Pancreas (tissue), 10 donors: Measurements from ENCODE around the gene EPN2. TPM values are rescaled to one million over a fixed set of nuclear protein-coding genes. Genes with fewer than 3 reads are reported as not detected.
A peak's percentile ranks its signal among the peaks of the same experiment; 100 is the strongest.

Experiments
- ATAC-seq, 4 donors: fragments of 200-7000 bp; cut with Tn5 transposase; one replicate each; pipeline versions ENCODE4 v1.8.0 to v1.9.1; 2020; ENCODE audit warnings: mild to moderate bottlenecking in 4 of 4, moderate library complexity in 4 of 4
- DNase-seq, 6 donors: peaks; one replicate each; pipeline ENCODE4 v3.0.0-alpha.2; 2020
- FAIRE-seq: peaks from 2 replicates; lab custom pipeline; 2012; peaks lifted over from hg19 to GRCh38; lab: Jason Lieb, UNC
- H3K27ac ChIP-seq, 4 donors: fragments of 200-600 bp; sonication (generic); 1 replicate in 3 of 4; 2 replicates in 1 of 4; pipeline versions ENCODE4 v1.5.0 to v1.8.0; 2020
- H3K27me3 ChIP-seq, 4 donors: fragments of 200-600 bp; one replicate each; pipeline ENCODE4 v1.8.0; 2021
- H3K36me3 ChIP-seq, 3 donors: fragments of 200-600 bp; sonication (generic) in 1 of 3; one replicate each; pipeline versions ENCODE4 v1.5.0 to v1.8.0; 2020 to 2021
- H3K4me1 ChIP-seq, 3 donors: fragments of 200-600 bp; one replicate each; pipeline ENCODE4 v1.8.0; 2021
- H3K4me3 ChIP-seq, 4 donors: fragments of 200-600 bp; sonication (generic) in 2 of 4; one replicate each; pipeline versions ENCODE4 v1.5.0 to v1.8.0; 2020 to 2021
- H3K9me3 ChIP-seq, 4 donors: fragments of 200-600 bp; one replicate each; pipeline ENCODE4 v1.8.0; 2021
- WGBS, 2 donors: extraction: QIAGEN DNeasy Blood & Tissue Kit; methylation state at CpG; one replicate each; pipeline ENCODE4 v1.1.7; 2013; 5-methylcytosine and 5-hydroxymethylcytosine counted together
- intact Hi-C, 3 donors: fragments of 100-400 bp; cut with DNase I; formaldehyde crosslinking; loops; one replicate each; pipeline versions ENCODE4 v1.11.1 to v1.14.2; 2022
- polyA plus RNA-seq, 2 donors: library from polyadenylated mRNA; stranded (reverse); fragments of 200-250 nt; gene quantifications; one replicate each; pipeline ENCODE4 v1.2.3, GENCODE V29; 2013
- total RNA-seq, 6 donors: library from RNA; stranded (reverse); fragmentation: NEBNext Ultra II Directional in 4 of 6; extraction: Animal tissue kit (Norgen Biotek cat#: 25700) in 4 of 6; gene quantifications; one replicate each; pipeline versions ENCODE4 v1.2.1 to v1.2.4, GENCODE V29; 2021 to 2023
- TF ChIP-seq, protein P1 (sequence below), 4 donors: fragments of 200-600 bp; sonication (generic) in 3 of 4; IDR thresholded peaks; one replicate each; pipeline versions ENCODE4 v1.5.0 to v1.8.0; 2021; ENCODE audit warnings: antibody characterized with exemption in 4 of 4
- donor health status: healthy with polysubstance abuse.
- donor health status: DM: no; HTN: no; CAD: no; lungs with moderate emphysema.
- donor health status: DM: no; HTN: no; CAD: no.
- donor health status: control.
- donor health status: control.
- donor health status: Bipolar disorder and iron deficiency.
- donor health status: DM: yes; HTN: yes; CAD: no.
- donor health status: DM: no; HTN: no; CAD: no.
- donor health status: DM: no; HTN: no; CAD: no.
- donor health status: DM: yes; HTN: yes; CAD: no.

EPN2 gene
- total and polyA plus RNA-seq, 8 donors = 13.4 to 29.4 (median 15.7) TPM

DNA sequence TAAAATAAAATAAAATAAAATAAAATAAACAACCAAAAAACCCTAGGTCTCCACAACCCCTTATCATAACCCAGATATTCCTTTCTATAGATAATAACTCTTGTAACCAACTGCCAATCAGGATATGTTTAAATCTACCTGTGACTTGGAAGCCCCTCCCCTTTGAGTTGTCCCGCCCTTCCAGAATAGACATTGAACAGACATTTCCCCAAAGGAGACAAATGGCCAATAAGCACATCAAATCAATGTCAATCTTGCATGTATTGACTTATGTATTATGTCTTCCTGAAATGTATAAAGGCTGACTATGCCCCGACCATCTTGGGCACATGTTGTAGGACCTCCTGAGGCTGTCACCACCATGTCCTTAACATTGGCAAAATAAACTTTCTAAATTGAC is 139.6 kb downstream of the EPN2 start:
- FAIRE-seq (no peak), DNase-seq (no peak), ATAC-seq (no peak)
- Histone ChIP-seq H3K9me3 (no peaks in the 10 kb centered on the region), H3K4me3 (peak overlapping the region in 3 of 4 donors; percentile 70 to 94 (median 71)), H3K27ac (peak overlapping the region; percentile 89 to 96 (median 92)), H3K4me1 (peaks cover 4 to 7% (median 6%) of the 10 kb centered on the region in 3 donors), H3K27me3 (no peaks in the 10 kb centered on the region), H3K36me3 (peaks cover 0 to 14% (median 12%) of the 10 kb centered on the region in 3 donors)
- intact Hi-C loops = no loop called here
- TF ChIP-seq, protein P1, sequence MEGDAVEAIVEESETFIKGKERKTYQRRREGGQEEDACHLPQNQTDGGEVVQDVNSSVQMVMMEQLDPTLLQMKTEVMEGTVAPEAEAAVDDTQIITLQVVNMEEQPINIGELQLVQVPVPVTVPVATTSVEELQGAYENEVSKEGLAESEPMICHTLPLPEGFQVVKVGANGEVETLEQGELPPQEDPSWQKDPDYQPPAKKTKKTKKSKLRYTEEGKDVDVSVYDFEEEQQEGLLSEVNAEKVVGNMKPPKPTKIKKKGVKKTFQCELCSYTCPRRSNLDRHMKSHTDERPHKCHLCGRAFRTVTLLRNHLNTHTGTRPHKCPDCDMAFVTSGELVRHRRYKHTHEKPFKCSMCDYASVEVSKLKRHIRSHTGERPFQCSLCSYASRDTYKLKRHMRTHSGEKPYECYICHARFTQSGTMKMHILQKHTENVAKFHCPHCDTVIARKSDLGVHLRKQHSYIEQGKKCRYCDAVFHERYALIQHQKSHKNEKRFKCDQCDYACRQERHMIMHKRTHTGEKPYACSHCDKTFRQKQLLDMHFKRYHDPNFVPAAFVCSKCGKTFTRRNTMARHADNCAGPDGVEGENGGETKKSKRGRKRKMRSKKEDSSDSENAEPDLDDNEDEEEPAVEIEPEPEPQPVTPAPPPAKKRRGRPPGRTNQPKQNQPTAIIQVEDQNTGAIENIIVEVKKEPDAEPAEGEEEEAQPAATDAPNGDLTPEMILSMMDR (IDR thresholded peaks at IDR 0.05) = no peak
- 16 to 17% methylated on average over 2 of the region's 2 CpGs for WGBS, 2 donors

DNA sequence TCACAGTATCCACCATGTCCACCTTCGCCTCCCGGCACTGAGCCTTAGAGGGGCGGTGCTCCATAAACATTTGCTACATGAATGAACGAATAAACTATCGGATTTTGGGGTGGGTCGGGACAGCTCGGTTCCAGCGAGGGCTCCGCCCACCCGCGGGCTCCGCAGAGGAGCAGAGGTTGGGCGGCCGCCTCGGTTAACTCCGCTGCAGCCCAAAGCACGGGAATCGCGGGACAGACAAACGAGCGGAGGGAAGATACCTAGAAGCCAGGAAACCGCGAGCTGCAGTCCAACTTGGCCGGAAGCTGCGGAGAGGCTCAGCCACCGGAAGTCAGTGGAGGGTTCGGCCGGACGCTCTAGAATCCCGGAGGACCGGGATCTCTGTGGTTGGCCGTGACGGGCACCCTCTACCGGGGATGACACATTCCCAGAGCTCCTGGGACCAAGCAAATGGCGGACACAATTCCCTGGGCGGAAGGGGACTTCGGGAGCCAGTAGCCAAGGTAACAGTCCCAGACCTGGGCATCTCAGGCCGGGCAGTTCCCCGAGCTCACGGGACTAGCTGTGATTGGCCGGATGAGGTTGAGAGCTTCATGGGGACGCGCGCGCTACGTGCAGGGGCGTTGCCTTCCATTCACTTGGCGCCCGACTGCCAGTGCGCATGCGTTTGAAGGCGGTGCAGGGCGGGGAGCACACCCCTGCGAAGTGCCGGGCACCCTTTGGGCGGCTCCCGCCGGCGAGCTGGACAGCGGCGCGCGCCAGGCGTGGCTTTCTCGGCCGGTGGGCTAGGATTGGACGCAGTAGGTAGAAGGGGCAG is 140.6 kb downstream of the EPN2 start:
- DNase-seq (peak; percentile 97 to 100 (median 98)), FAIRE-seq (peak; percentile 92), ATAC-seq (peak; percentile 89 to 96 (median 91))
- peaks cover 4 to 7% (median 6%) of the 10 kb centered on the region in 3 donors for H3K4me1 ChIP-seq
- intact Hi-C loops = no loop called here
- H3K27ac ChIP-seq = peak overlapping the region; percentile 89 to 96 (median 92)
- WGBS, 2 donors = 0 to 1% methylated on average over 67 of the region's 67 CpGs
- no peaks in the 10 kb centered on the region for H3K9me3 ChIP-seq
- no peaks in the 10 kb centered on the region for H3K27me3 ChIP-seq
- TF ChIP-seq, protein P1 (IDR thresholded peaks at IDR 0.05) = no peak
- H3K36me3 ChIP-seq = peaks cover 2 to 16% (median 12%) of the 10 kb centered on the region in 3 donors
- peak overlapping the region; percentile 70 to 94 (median 78) for H3K4me3 ChIP-seq

DNA sequence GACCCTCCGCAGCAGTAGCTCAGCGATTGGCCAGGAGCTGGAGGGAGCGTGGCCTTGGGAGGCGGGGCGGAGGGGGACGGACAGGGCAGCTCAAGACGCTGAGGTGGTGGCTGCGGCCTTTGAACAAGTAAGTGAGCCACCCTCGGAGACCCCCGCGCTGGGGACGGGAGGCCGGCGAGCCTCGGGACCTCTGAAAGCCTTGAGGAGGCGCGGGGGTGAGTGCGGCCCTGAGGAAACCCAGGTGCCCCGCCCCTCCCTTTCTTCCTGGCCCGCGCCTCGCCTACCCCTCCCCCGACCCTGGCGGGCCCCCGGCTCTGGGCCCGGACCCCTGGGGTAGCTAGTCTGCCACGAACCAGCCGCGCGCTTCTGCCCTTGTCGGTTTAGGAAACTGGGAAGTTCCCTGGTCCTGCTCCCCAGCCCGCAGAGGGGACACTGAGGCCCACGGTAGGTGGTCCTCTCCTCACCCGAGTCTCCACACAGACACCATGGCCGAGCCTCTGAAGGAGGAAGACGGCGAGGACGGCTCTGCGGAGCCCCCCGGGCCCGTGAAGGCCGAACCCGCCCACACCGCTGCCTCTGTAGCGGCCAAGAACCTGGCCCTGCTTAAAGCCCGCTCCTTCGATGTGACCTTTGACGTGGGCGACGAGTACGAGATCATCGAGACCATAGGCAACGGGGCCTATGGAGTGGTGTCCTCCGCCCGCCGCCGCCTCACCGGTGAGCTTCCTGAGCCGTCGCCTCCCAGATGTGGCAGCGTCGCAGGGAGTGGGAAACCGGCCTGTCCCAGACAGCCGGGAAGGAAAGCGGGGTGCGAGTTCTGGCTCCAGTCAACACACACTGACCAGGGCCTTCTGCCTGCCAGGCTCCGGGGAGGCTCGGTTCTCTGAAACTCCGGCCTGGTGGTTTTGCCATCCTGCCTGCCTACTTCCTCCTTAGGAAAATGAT is 141.5 kb downstream of the EPN2 start, which contains the start of gene MAPK7:
MAPK7 (plus strand) TSS at position 83 of the 945 bp plus-strand sequence; CDS start at position 486, 403 bp downstream.
- intact Hi-C loops = no loop called here
- FAIRE-seq (no peak), DNase-seq (peak in 2 of 6 donors; percentile 47 to 84), ATAC-seq (peak; percentile 1 to 8 (median 6))
- H3K9me3 ChIP-seq = no peaks in the 10 kb centered on the region
- peaks cover 2 to 16% (median 12%) of the 10 kb centered on the region in 3 donors for H3K36me3 ChIP-seq
- peak within 1 kb of the TSS; percentile 70 to 94 (median 78) for H3K4me3 ChIP-seq
- peaks cover 4 to 7% (median 6%) of the 10 kb centered on the region in 3 donors for H3K4me1 ChIP-seq
- WGBS, 2 donors = 2 to 5% methylated on average over 55 to 69 of the region's 69 CpGs
- H3K27ac ChIP-seq = peak within 1 kb of the TSS; percentile 89 to 96 (median 92)
- H3K27me3 ChIP-seq = no peaks in the 10 kb centered on the region
- TF ChIP-seq, protein P1 (IDR thresholded peaks at IDR 0.05) = no peak

DNA sequence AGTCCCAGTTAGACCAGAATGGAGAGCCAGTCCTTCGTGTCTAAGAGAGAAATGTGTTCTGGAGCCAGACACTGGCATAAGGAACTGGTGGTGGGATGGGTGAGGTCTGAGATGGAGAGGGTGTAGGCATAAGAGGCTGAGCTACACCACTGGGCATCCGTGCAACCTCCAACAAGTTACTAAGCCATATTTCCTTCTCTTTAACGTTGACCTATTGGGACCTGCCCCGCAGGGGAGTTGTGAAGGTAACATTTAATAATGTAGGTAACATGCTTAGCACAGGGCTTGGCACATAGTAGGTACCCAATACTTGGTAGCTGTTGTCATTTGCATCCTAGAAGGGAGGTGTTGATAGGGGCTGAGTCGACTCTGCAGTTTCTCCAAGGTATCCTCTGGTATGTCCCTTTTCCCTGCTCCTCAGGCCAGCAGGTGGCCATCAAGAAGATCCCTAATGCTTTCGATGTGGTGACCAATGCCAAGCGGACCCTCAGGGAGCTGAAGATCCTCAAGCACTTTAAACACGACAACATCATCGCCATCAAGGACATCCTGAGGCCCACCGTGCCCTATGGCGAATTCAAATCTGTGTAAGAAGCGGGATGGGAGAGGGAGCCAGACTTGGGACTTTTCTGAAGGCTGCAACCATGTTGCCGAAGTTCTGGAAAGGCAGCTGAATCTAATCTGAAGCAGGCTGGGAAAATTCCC is 142.3 kb downstream of the EPN2 start:
- DNase-seq (no peak), ATAC-seq (no peak), FAIRE-seq (no peak)
- Histone ChIP-seq H3K9me3 (no peaks in the 10 kb centered on the region), H3K4me3 (peak overlapping the region in 3 of 4 donors; percentile 70 to 94 (median 86)), H3K4me1 (peaks cover 4 to 7% (median 6%) of the 10 kb centered on the region in 3 donors), H3K27ac (no peak overlapping the region), H3K27me3 (no peaks in the 10 kb centered on the region), H3K36me3 (peaks cover 2 to 16% (median 12%) of the 10 kb centered on the region in 3 donors)
- intact Hi-C loops = no loop called here
- 73 to 77% methylated on average over 13 of the region's 13 CpGs for WGBS, 2 donors
- TF ChIP-seq, protein P1 (IDR thresholded peaks at IDR 0.05) = no peak
